SK-N-SH (cell line): ENCODE measurements around the gene NSMCE1. TPM values are rescaled to one million over a fixed set of nuclear protein-coding genes. Genes with fewer than 3 reads are reported as not detected.

Experiments used
- CTCF ChIA-PET: fragments of 300-600, 350-600 bp; formaldehyde crosslinking; extraction: SDS; loops from one replicate; lab custom pipeline; 2021; lab: Yijun Ruan, JAX
- POLR2A ChIA-PET: fragments of 350-600 bp; sonication (Branson Sonifier 250); formaldehyde crosslinking; extraction: SDS; loops from one replicate; lab custom pipeline; 2020; ENCODE audit warnings: antibody characterized with exemption, inconsistent platforms; lab: Yijun Ruan, JAX
- DNase-seq: peaks from one replicate; pipeline ENCODE4 v3.0.0; 2012
- H2AFZ ChIP-seq: fragments of 200-600 bp; sonication (generic); 2 replicates; pipeline ENCODE4 v1.8.1; 2016; ENCODE audit warnings: antibody characterized with exemption, mild to moderate bottlenecking, low read depth
- H3F3A ChIP-seq: fragments of 200-600 bp; sonication (generic); replicated peaks from 2 replicates; pipeline ENCODE3; 2016; ENCODE audit warnings: antibody characterized with exemption, mild to moderate bottlenecking; ENCODE audit not compliant: insufficient read depth
- H3K27ac ChIP-seq, 2 experiments: fragments of 200-500 bp in 1 of 2; fragments of 200-600 bp in 1 of 2; sonication (Bioruptor generic) in 1 of 2; sonication (generic), shearing (Covaris generic) in 1 of 2; 2 replicates each; pipeline versions ENCODE4 v1.5.1 to v1.6.1; 2014 to 2016; ENCODE audit warnings: low read depth in 2 of 2, inconsistent platforms in 1 of 2, low read length in 1 of 2, mild to moderate bottlenecking in 1 of 2, mixed read lengths in 1 of 2
- H3K27me3 ChIP-seq: fragments of 200-600 bp; sonication (generic), shearing (Covaris generic); 2 replicates; pipeline ENCODE4 v1.6.1; 2016; ENCODE audit warnings: mixed run types; ENCODE audit not compliant: insufficient read depth
- H3K36me3 ChIP-seq, 2 experiments: fragments of 200-500 bp in 1 of 2; fragments of 200-600 bp in 1 of 2; sonication (Bioruptor generic) in 1 of 2; sonication (generic) in 1 of 2; replicated peaks in 1 of 2; 2 replicates each; pipeline versions ENCODE3 to v1.5.1; 2014 to 2016; ENCODE audit warnings: low read length in 1 of 2, mild to moderate bottlenecking in 1 of 2; ENCODE audit not compliant: insufficient read depth in 2 of 2, control insufficient read depth in 1 of 2
- H3K4me1 ChIP-seq, 2 experiments: fragments of 200-500 bp in 1 of 2; fragments of 200-600 bp in 1 of 2; sonication (Bioruptor generic) in 1 of 2; sonication (generic), shearing (Covaris generic) in 1 of 2; 2 replicates each; pipeline versions ENCODE4 v1.5.1 to v1.6.1; 2014 to 2016; ENCODE audit warnings: low read depth in 1 of 2, low read length in 1 of 2, mixed run types in 1 of 2; ENCODE audit not compliant: insufficient read depth in 2 of 2, control insufficient read depth in 1 of 2
- H3K4me2 ChIP-seq: fragments of 200-600 bp; sonication (generic), shearing (Covaris generic); 2 replicates; pipeline ENCODE4 v1.6.1; 2017; ENCODE audit warnings: mixed run types
- H3K4me3 ChIP-seq, 2 experiments: fragments of 200-500 bp in 1 of 2; fragments of 200-600 bp in 1 of 2; sonication (Bioruptor generic) in 1 of 2; sonication (generic), shearing (Covaris generic) in 1 of 2; 2 replicates each; pipeline versions ENCODE4 v1.5.1 to v1.8.1; 2014 to 2016; ENCODE audit warnings: low read depth in 2 of 2, inconsistent platforms in 1 of 2, low read length in 1 of 2, mild to moderate bottlenecking in 1 of 2, mixed read lengths in 1 of 2, moderate library complexity in 1 of 2
- H3K79me2 ChIP-seq: fragments of 200-600 bp; sonication (generic); 2 replicates; pipeline ENCODE4 v1.8.1; 2017; ENCODE audit warnings: mild to moderate bottlenecking; ENCODE audit not compliant: insufficient read depth
- H3K9ac ChIP-seq: fragments of 200-600 bp; sonication (generic); 2 replicates; pipeline ENCODE4 v1.6.1; 2017; ENCODE audit warnings: mixed run types
- H3K9me2 ChIP-seq: fragments of 200-600 bp; sonication (generic); 2 replicates; pipeline ENCODE4 v1.6.1; 2017; ENCODE audit warnings: mixed run types
- H3K9me3 ChIP-seq: fragments of 200-600 bp; sonication (generic); 2 replicates; pipeline ENCODE4 v1.6.1; 2017; ENCODE audit warnings: mixed run types, mild to moderate bottlenecking, moderate library complexity
- H4K20me1 ChIP-seq: fragments of 200-600 bp; sonication (generic); 2 replicates; pipeline ENCODE4 v1.6.1; 2017; ENCODE audit warnings: mild to moderate bottlenecking, mixed run types; ENCODE audit not compliant: insufficient read depth
- CHD2 ChIP-seq: fragments of 150-350 bp; IDR thresholded peaks from 2 replicates; pipeline ENCODE4 v1.6.1; 2018; ENCODE audit warnings: low read length; ENCODE audit not compliant: partially characterized antibody
- CTCF ChIP-seq: fragments of 200-600 bp; sonication (generic); IDR thresholded peaks from 2 replicates; pipeline ENCODE4 v1.6.1; 2017; ENCODE audit warnings: antibody characterized with exemption, mild to moderate bottlenecking, moderate library complexity
- EP300 ChIP-seq, 2 experiments: IDR thresholded peaks; 2 replicates each; pipeline versions ENCODE4 v1.4.0 to v1.6.1; 2012; ENCODE audit warnings: borderline replicate concordance in 1 of 2, low read depth in 1 of 2, low read length in 1 of 2
- EZH2phosphoT487 ChIP-seq: fragments of 200-600 bp; sonication (generic); IDR thresholded peaks from 2 replicates; pipeline ENCODE4 v1.6.1; 2017; ENCODE audit warnings: low read depth, mixed run types, mild to moderate bottlenecking, antibody characterized with exemption, moderate library complexity, borderline replicate concordance
- FOXM1 ChIP-seq: IDR thresholded peaks from 2 replicates; pipeline ENCODE4 v1.4.0; 2012; ENCODE audit warnings: low read depth, mild to moderate bottlenecking
- GATA2 ChIP-seq: sonication (generic); formaldehyde crosslinking; IDR thresholded peaks from 2 replicates; pipeline ENCODE4 v1.5.0; 2020; ENCODE audit warnings: mild to moderate bottlenecking, missing genetic modification reagents
- IRF3 ChIP-seq: fragments of 150-350 bp; IDR thresholded peaks from 2 replicates; pipeline ENCODE4 v1.6.1; 2016; ENCODE audit warnings: mild to moderate bottlenecking, low read depth, low read length
- JUND ChIP-seq: IDR thresholded peaks from 2 replicates; pipeline ENCODE4 v1.4.0; 2012
- MEF2A ChIP-seq: IDR thresholded peaks from 2 replicates; pipeline ENCODE4 v1.4.0; 2012; ENCODE audit warnings: low read depth, borderline replicate concordance
- NFIC ChIP-seq: IDR thresholded peaks from 2 replicates; pipeline ENCODE4 v1.4.0; 2012; ENCODE audit warnings: borderline replicate concordance
- PBX3 ChIP-seq: IDR thresholded peaks from 2 replicates; pipeline ENCODE4; 2012
- RAD21 ChIP-seq: IDR thresholded peaks from 2 replicates; pipeline ENCODE4 v1.6.1; 2012; ENCODE audit warnings: mild to moderate bottlenecking, low read length
- RFX5 ChIP-seq: IDR thresholded peaks from 2 replicates; pipeline ENCODE4 v1.6.1; 2012; ENCODE audit warnings: mild to moderate bottlenecking, improper control_type of control experiment, low read length
- RXRA ChIP-seq: IDR thresholded peaks from 2 replicates; pipeline ENCODE4 v1.4.0; 2012; ENCODE audit warnings: low read depth, mild to moderate bottlenecking, borderline replicate concordance
- TCF12 ChIP-seq: IDR thresholded peaks from 2 replicates; pipeline ENCODE4 v1.4.0; 2012
- USF1 ChIP-seq: IDR thresholded peaks from 2 replicates; pipeline ENCODE4 v1.4.0; 2012; ENCODE audit warnings: low read depth, borderline replicate concordance
- USF2 ChIP-seq: fragments of 150-350 bp; IDR thresholded peaks from 2 replicates; pipeline ENCODE4 v1.6.1; 2017; ENCODE audit warnings: antibody characterized with exemption, low read length, low read depth, borderline replicate concordance
- ZBTB33 ChIP-seq: IDR thresholded peaks from 2 replicates; pipeline ENCODE4 v1.4.0; 2012; ENCODE audit warnings: low read depth, borderline replicate concordance
- WGBS: methylation state at CpG from one replicate; pipeline ENCODE4 v1.1.6; 2017; ENCODE audit warnings: low lambda C conversion rate; 5-methylcytosine and 5-hydroxymethylcytosine counted together
- polyA plus RNA-seq, 3 experiments: library from polyadenylated mRNA; depleted of rRNA; stranded (reverse); fragments of >200 nt; gene quantifications; 2 replicates each; pipeline ENCODE4 v1.2.3, GENCODE V29; 2012

Gene NSMCE1
- polyA plus RNA-seq, 1 of the 3 experiments (the other 2 are of a cell fraction) = 39.8 TPM

GRCh38 chr16:27239906-27240655 lies 28.5 kb downstream of the NSMCE1 start:
- TF ChIP-seq ZBTB33 (no peak), GATA2 (CRISPR knock-in tag) (no peak), JUND (no peak), RFX5 (no peak), IRF3 (no peak), USF1 (no peak), NFIC (no peak), CTCF (no peak), EP300 (IDR thresholded peaks at IDR 0.05; ENCODE audit: borderline replicate concordance in 1 of 2, low read depth in 1 of 2, low read length in 1 of 2) (no peak), PBX3 (no peak), EZH2phosphoT487 (no peak), RAD21 (no peak), MEF2A (no peak), CHD2 (no peak), TCF12 (no peak), FOXM1 (no peak), USF2 (no peak), RXRA (no peak)
- no peaks in the 10 kb centered on the region for H3K36me3 ChIP-seq
- 95% methylated on average over 8 of the region's 9 CpGs for WGBS
- H2AFZ ChIP-seq = no peak overlapping the region
- H3K27me3 ChIP-seq = no peaks in the 10 kb centered on the region
- H3K9ac ChIP-seq = no peak overlapping the region
- no peak overlapping the region for H3K27ac ChIP-seq
- peaks cover 30 to 48% of the 10 kb centered on the region in 2 experiments; a peak in 3 of 4 replicates for H3K4me1 ChIP-seq
- no peaks in the 10 kb centered on the region for H3K9me2 ChIP-seq
- H3K4me3 ChIP-seq = no peak overlapping the region
- ChIA-PET CTCF (interaction anchor here (0.9 kb wide), 1 partner anchor 126 kb away, joined by 3 read pairs; no protein-coding TSS in a partner anchor), POLR2A (no interaction called here)
- no peak for DNase-seq
- no peaks in the 10 kb centered on the region for H3K9me3 ChIP-seq
- no peaks in the 10 kb centered on the region for H3K79me2 ChIP-seq
- H4K20me1 ChIP-seq = no peaks in the 10 kb centered on the region
- no peak overlapping the region for H3K4me2 ChIP-seq
- no peaks in the 10 kb centered on the region for H3F3A ChIP-seq
